Common myeloid progenitor, CD34-positive (primary cell): ENCODE results near the gene MAGI2.

ENCODE experiments used
- CTCF ChIA-PET: fragments of 350-600 bp; sonication (Branson Sonifier 250); formaldehyde crosslinking; loops from one replicate; lab custom pipeline; 2021; ENCODE audit warnings: antibody characterized with exemption; lab: Charles Lee
- POLR2A ChIA-PET: fragments of 350-600 bp; sonication (Branson Sonifier 250); formaldehyde crosslinking; loops from one replicate; lab custom pipeline; 2021; ENCODE audit warnings: antibody characterized with exemption; lab: Charles Lee
- DNase-seq, 3 donors: peaks; one replicate each; pipeline versions ENCODE4 v3.0.0 to v3.0.0-alpha.2; 2013
- H3K27ac ChIP-seq, 2 experiments: 1 replicate in 1 of 2; 2 replicates in 1 of 2; pipeline ENCODE4 v1.7.0; 2013; ENCODE audit warnings: inconsistent platforms in 2 of 2, low read length in 2 of 2, mild to moderate bottlenecking in 2 of 2, low read depth in 1 of 2, moderate library complexity in 1 of 2; ENCODE audit not compliant: severe bottlenecking in 2 of 2, insufficient read depth in 1 of 2, poor library complexity in 1 of 2
- H3K27me3 ChIP-seq, 5 experiments: replicated peaks in 2 of 5; 1 replicate in 3 of 5; 2 replicates in 2 of 5; pipeline versions ENCODE4 v1.6.1 to v1.7.0; 2013; ENCODE audit warnings: low read length in 4 of 5, mild to moderate bottlenecking in 2 of 5, moderate library complexity in 2 of 5, inconsistent platforms in 1 of 5; ENCODE audit not compliant: insufficient read depth in 5 of 5, control insufficient read depth in 4 of 5
- H3K36me3 ChIP-seq, 4 experiments: 1 replicate in 2 of 4; 2 replicates in 2 of 4; pipeline versions ENCODE4 v1.6.1 to v1.7.0; 2013; ENCODE audit warnings: low read length in 3 of 4, control low read depth in 1 of 4, mild to moderate bottlenecking in 1 of 4; ENCODE audit not compliant: control insufficient read depth in 4 of 4, insufficient read depth in 4 of 4
- H3K4me1 ChIP-seq, 4 experiments: 1 replicate in 3 of 4; 2 replicates in 1 of 4; pipeline versions ENCODE4 v1.6.1 to v1.7.1; 2013; ENCODE audit warnings: low read length in 3 of 4, mild to moderate bottlenecking in 3 of 4, control low read depth in 1 of 4, inconsistent platforms in 1 of 4, moderate library complexity in 1 of 4; ENCODE audit not compliant: control insufficient read depth in 4 of 4, insufficient read depth in 4 of 4; ENCODE audit errors: control extremely low read depth in 1 of 4
- H3K4me3 ChIP-seq, 7 experiments: 1 replicate in 4 of 7; 2 replicates in 3 of 7; pipeline versions ENCODE4 v1.5.1 to v1.7.0; 2013; ENCODE audit warnings: mild to moderate bottlenecking in 7 of 7, low read length in 6 of 7, moderate library complexity in 6 of 7, inconsistent platforms in 2 of 7, low read depth in 2 of 7, control low read depth in 1 of 7; ENCODE audit not compliant: insufficient read depth in 4 of 7, control insufficient read depth in 1 of 7; ENCODE audit errors: extremely low read depth in 1 of 7
- H3K9me3 ChIP-seq, 5 experiments: 1 replicate in 4 of 5; 2 replicates in 1 of 5; pipeline versions ENCODE4 v1.6.1 to v1.7.1; 2013; ENCODE audit warnings: low read length in 4 of 5, mild to moderate bottlenecking in 2 of 5, inconsistent platforms in 1 of 5, low read depth in 1 of 5, moderate library complexity in 1 of 5; ENCODE audit not compliant: control insufficient read depth in 4 of 5, insufficient read depth in 2 of 5; ENCODE audit errors: control extremely low read depth in 1 of 5
- WGBS: methylation state at CpG from one replicate; pipeline ENCODE4 v1.1.5; 2013; ENCODE audit not compliant: insufficient coverage; 5-methylcytosine and 5-hydroxymethylcytosine counted together

MAGI2 gene

DNA sequence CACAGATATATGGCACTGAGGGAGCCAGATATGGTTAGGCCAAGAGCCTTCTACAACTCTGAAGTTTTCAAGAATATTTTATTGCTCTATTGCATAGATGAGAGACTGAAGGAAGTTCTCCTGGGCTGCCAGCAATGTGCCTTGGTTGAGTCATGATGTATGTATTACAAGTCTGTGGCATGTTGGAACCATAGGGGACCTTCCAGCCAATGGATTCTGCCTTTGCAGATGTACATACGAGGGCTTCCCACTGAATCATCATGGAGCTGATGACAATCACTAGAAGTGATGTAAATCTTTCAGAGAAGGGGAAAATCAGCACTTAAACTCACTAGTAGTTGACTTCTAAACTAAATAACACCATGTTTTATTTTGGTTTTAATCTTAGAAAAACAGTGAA, 1235.4 kb downstream of the MAGI2 start:
- POLR2A ChIA-PET: no interaction called here
- H3K4me3 ChIP-seq: no peak overlapping the region
- DNase-seq: no peak
- H3K36me3 ChIP-seq: no peaks in the 10 kb centered on the region
- H3K27me3 ChIP-seq: no peaks in the 10 kb centered on the region
- WGBS: 86% methylated on average over 1 of the region's 1 CpG
- no peaks in the 10 kb centered on the region for H3K4me1 ChIP-seq
- H3K27ac ChIP-seq: no peak overlapping the region
- CTCF ChIA-PET: no interaction called here
- H3K9me3 ChIP-seq: no peaks in the 10 kb centered on the region

DNA sequence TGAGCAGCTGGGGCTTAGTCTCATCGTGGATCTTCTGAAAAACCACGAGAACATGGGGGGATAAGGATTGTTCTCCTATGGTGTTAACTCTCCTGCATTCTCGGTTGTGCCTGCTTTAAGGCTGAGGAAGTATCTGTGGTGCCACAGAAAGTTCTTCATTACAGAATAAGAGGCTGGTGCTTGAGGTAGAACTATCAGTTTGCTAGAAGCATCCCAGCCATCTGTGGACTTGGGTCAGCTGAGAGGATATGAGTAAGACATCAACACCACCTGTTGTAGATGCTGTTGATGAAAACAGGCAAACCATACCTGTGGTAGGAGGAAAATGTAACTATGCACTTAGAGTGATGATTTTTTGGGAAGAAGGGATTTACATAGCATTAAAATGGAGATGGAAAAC, 1238.3 kb downstream of the MAGI2 start:
- WGBS: 97% methylated on average over 3 of the region's 3 CpGs
- H3K36me3 ChIP-seq: no peaks in the 10 kb centered on the region
- DNase-seq: no peak
- no peaks in the 10 kb centered on the region for H3K27me3 ChIP-seq
- no peak overlapping the region for H3K4me3 ChIP-seq
- ChIA-PET POLR2A (no interaction called here), CTCF (interaction anchor here (1.1 kb wide), 1 partner anchor 17 kb away, joined by 3 read pairs; no protein-coding TSS in a partner anchor)
- no peak overlapping the region for H3K27ac ChIP-seq
- no peaks in the 10 kb centered on the region for H3K4me1 ChIP-seq
- no peaks in the 10 kb centered on the region for H3K9me3 ChIP-seq

DNA sequence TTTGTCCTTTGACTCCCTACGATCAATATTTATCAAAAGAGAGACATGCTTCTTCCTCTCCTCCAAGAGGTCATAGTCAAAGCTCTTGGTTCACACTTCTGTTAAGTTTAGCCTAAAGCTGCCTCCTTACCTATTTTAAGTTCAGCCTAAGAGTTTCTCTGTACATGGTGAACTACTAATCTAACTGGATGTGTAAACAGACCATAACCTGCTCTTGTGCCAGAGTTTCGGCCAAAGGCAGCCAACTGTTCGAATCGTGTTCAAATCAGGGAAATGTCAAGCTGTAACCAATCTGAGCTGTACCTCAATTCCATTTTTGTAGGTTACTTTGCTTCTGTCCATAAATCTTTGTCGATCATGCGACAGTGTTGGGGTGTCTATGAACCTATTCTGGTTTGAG, 1240.1 kb downstream of the MAGI2 start:
- Histone ChIP-seq H3K27ac (no peak overlapping the region), H3K27me3 (no peaks in the 10 kb centered on the region), H3K9me3 (no peaks in the 10 kb centered on the region), H3K4me1 (no peaks in the 10 kb centered on the region), H3K4me3 (no peak overlapping the region), H3K36me3 (no peaks in the 10 kb centered on the region)
- CTCF ChIA-PET: no interaction called here
- over 99% methylated on average over 6 of the region's 6 CpGs for WGBS
- DNase-seq: no peak
- POLR2A ChIA-PET: no interaction called here

DNA sequence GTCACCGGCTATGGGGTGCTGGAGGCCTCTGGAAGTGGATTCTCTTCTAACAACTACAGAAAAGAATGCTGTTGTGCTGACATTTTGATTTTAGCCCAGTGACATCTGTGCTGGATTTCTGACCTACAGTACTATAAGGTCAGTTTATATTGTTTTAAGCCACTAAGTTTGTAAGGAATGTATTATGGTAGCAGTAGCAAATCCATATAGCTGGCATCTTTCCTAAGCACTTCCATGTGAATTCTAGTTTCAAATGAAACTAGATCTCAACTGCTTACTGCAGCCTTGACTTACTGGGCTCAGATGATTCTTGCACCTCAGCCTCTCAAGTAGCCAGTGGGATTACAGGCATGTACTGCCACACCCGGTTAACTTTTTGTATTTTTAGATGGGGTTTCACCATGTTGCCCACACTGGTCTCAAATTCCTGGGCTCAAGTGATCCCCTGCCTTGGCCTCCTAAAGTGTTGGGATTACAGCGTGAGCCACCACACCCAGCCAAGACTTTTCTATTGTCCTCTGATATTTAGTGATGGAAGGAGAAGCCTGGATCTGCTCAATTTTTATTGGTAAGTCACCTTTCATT, 1240.9 kb downstream of the MAGI2 start:
- no peak for DNase-seq
- Histone ChIP-seq H3K4me3 (no peak overlapping the region), H3K9me3 (no peaks in the 10 kb centered on the region), H3K27me3 (no peaks in the 10 kb centered on the region), H3K4me1 (no peaks in the 10 kb centered on the region), H3K36me3 (no peaks in the 10 kb centered on the region), H3K27ac (no peak overlapping the region)
- CTCF ChIA-PET: no interaction called here
- whole genome bisulfite sequencing: 100% methylated on average over 1 of the region's 3 CpGs
- POLR2A ChIA-PET: no interaction called here

DNA sequence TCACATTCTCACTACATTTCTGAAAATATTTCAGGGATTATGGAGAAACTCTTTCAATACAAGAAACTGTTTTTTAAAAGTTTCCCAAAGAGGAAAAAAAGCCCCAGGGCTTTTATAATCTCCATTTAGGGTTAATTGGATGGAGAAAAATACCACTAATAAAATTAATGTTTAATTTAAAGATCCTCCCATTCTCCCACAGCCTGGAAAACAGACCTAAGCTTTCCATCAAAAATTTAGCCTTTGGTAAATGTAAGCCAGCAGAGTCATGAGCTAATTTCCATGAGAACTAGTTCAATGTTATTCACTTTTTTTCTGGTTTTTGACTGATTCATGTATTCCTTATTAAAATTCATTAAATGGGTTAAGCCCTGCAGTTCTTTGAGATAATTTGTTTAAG, 1246.2 kb downstream of the MAGI2 start:
- no peaks in the 10 kb centered on the region for H3K4me1 ChIP-seq
- ChIA-PET POLR2A (no interaction called here), CTCF (no interaction called here)
- H3K9me3 ChIP-seq: no peaks in the 10 kb centered on the region
- no peak for DNase-seq
- no peak overlapping the region for H3K4me3 ChIP-seq
- H3K27me3 ChIP-seq: no peaks in the 10 kb centered on the region
- H3K36me3 ChIP-seq: no peaks in the 10 kb centered on the region
- no peak overlapping the region for H3K27ac ChIP-seq

DNA sequence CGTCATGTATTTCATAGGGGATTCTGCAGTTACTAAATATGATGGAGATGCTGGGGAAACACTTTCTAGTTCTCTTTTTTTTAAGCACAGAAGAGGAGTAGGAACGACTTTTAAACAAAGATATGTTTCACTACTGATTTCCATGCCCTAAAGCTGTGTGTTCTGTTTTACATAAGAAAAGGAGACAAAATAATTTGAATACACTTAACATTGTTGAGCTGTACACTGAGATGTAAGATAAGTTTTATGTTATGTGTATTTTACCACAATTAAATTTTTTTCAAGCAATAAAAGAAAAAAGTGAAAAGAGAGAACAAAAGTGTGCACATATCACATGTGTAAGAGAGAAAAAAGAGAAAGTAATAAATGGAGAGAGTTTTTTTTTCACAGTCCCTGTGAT, 1246.7 kb downstream of the MAGI2 start:
- DNase-seq: no peak
- H3K9me3 ChIP-seq: no peaks in the 10 kb centered on the region
- POLR2A ChIA-PET: no interaction called here
- no peak overlapping the region for H3K27ac ChIP-seq
- H3K4me1 ChIP-seq: no peaks in the 10 kb centered on the region
- CTCF ChIA-PET: no interaction called here
- H3K4me3 ChIP-seq: no peak overlapping the region
- no CpG with 5 or more reads among the region's 2 CpGs for WGBS
- no peaks in the 10 kb centered on the region for H3K36me3 ChIP-seq
- no peaks in the 10 kb centered on the region for H3K27me3 ChIP-seq

DNA sequence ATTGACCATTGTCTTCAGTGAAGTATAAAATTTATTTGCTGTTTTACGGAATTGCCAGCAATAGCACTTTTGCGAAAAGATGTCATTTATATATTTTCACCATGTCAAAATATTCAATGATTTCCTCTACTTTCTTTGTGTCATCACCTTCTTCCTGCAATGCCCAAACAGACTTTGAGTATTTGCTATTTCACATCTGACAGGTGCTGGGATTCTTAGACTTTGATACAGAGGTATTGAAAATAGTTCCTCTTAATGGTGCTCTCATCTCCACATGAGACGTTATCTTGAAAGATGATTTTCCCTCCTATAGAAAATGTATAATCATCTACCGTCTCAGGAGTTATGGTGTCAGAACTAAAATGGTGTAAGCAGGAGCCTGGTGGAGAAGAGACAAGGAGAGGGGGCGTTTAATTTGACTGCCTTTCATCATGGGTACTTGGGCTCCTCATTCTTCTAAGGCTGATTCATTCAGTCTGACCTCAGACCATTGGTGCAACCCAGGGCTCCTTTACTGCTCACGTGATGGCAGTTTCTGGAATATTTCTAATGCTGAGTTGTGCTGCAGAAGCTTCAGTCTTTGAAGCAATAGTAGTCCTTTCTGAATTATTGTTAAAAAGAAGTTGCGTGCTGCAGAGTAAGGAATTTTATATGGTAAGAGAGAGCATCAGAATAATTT, 1250.3 kb downstream of the MAGI2 start:
- no peaks in the 10 kb centered on the region for H3K36me3 ChIP-seq
- H3K4me3 ChIP-seq: no peak overlapping the region
- ChIA-PET CTCF (no interaction called here), POLR2A (no interaction called here)
- 95% methylated on average over 4 of the region's 7 CpGs for WGBS
- no peak for DNase-seq
- H3K27ac ChIP-seq: no peak overlapping the region
- no peaks in the 10 kb centered on the region for H3K27me3 ChIP-seq
- H3K4me1 ChIP-seq: no peaks in the 10 kb centered on the region
- no peaks in the 10 kb centered on the region for H3K9me3 ChIP-seq
